Medulla oblongata (tissue), 1 donor: Measurements from ENCODE around the gene TCF12.
A peak's percentile ranks its signal among the peaks of the same experiment; 100 is the strongest.

Experiments used
- DNase-seq: peaks from one replicate; pipeline ENCODE4 v3.0.0-alpha.2; 2015; ENCODE audit errors: extremely low spot score

Gene TCF12

GRCh38 chr15:57167821-57168395, 249.5 kb downstream of the TCF12 start:
- DNase-seq, result no peak

GRCh38 chr15:57169643-57170042, 251.2 kb downstream of the TCF12 start:
- no peak for DNase-seq

DNA sequence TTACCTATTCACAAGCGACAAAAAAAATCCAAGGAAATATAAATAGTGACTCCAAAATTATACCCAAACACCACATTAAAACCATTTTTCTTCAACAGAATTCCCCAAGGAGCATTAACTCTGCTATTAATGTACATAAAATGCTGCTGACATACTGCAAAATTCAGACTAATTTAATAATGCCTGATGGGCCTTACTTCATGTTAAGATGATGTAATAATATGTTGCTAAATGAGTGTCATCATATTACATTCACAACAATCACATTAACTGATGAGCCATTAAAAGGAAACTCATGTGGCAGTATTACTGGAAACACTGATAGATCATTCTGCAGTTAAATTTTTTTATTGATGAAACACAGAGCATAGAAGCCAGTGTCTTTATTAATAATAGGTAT, 253.0 kb downstream of the TCF12 start:
- no peak for DNase-seq

DNA sequence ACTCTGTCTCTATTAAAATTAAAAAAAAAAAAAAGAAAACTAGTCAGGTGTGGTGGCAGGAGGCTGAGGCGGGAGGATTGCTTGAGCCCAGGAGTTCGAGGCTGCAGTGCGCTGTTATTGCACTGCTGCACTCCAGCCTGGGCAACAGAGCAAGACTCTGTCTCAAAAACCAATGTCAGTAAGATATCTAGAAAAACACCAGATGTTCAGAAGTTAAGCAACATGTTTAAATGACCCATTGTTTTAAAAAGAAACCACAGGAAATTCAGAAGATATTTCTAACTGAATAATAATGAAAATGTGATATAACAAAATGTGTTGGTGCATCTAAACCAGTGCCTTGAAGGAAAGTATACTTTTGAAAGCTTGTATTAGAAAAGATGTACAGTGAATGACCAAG, 254.5 kb downstream of the TCF12 start:
- no peak for DNase-seq

GRCh38 chr15:57183041-57183440, 264.6 kb downstream of the TCF12 start:
- no peak for DNase-seq

- DNase-seq, result no peak
Measured at GRCh38 chr15:57183614-57184344, 265.3 kb downstream of the TCF12 start.

- DNase-seq, result no peak
Measured at GRCh38 chr15:57184502-57184901, 266.1 kb downstream of the TCF12 start.

DNA sequence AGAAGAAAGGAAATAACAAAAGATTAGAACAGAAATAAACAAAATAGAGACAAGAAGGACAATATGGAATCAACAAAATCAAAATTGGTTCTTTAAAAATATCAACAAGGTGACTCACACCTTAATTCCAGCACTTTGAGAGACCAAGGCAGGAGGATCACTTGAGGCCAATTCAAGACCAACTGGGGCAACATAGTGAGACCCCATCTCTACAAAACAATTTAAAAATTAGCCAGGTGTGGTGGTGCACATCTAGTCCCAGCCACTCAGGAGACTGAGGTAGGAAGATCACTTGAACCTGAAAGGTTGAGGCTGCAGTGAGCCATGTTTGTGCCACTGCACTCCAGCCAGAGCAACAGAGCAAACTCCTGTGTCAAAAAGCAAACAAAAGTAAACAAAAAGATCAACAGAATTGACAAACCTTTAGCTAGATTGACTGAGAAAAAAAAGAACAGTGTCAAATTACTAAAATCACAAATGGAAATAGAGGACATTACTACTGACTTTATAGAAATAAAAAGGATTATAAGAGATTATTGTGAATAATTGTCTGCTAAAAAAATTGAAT, 267.1 kb downstream of the TCF12 start:
- no peak for DNase-seq

- DNase-seq, result no peak
Measured at GRCh38 chr15:57189466-57189865, 271.0 kb downstream of the TCF12 start.

DNA sequence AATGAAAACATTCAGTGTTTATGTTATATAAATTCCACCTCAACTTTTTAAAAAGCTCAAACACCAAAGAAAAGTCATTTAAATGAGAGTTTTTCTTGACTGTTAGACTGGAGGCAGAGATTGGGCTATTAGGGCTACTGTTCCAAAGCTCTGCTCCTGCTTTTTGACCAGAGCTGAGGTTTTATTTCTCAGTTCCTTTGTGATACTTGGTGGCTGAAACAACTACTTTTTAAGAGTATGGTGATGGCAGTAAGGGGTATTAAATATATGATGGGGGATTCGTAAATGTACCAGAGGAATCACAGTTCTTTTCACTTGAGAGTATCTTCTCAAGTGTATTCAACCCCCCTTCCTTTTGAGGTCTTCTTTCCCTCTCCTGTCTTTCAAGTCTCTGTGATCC, 271.8 kb downstream of the TCF12 start:
- DNase-seq, result no peak

- no peak for DNase-seq
Measured at GRCh38 chr15:57193161-57193560, 274.7 kb downstream of the TCF12 start.

- no peak for DNase-seq
Measured at GRCh38 chr15:57195326-57195725, 276.9 kb downstream of the TCF12 start.

GRCh38 chr15:57196865-57197264, 278.4 kb downstream of the TCF12 start:
- no peak for DNase-seq

DNA sequence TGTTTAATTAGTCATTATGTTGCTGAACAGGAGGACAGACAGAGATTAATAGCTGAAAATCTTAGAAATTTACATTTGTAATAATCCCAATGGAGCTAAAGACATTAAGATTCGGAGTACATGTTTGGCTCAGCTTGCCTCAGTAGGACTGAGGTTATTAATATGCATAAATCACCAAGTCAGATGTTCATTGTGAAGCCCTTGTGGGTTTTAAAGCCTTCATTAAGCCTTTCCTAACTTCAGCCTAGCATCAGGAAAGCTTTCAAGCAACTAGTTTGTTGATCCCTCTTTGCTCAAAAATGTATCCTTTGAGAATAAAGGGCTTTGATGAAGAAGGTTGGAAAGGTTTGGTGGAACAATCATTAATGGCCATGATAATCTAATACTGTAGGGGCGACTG, 279.7 kb downstream of the TCF12 start:
- no peak for DNase-seq

GRCh38 chr15:57198654-57199291, 280.3 kb downstream of the TCF12 start:
- no peak for DNase-seq

- DNase-seq, result no peak
Measured at GRCh38 chr15:57201578-57201977, 283.1 kb downstream of the TCF12 start.

DNA sequence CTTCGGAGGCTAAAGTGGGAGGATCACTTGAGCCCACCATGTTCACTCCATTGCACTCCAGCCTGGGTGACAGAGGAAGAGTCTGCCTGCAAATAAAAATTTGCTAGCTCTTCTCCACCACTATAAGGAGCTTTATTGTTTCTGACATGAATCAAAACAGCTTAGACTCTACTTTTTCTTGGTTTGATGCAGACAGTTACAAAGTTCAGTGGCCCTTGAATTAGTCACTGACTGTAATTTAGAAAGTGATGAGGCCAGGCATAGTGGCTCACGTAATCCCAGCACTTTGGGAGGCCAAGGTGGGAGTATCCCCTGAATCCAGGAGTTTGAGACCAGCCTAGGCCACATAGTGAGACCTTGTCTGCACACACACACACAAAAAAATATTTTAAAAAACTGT, 285.5 kb downstream of the TCF12 start:
- no peak for DNase-seq

DNA sequence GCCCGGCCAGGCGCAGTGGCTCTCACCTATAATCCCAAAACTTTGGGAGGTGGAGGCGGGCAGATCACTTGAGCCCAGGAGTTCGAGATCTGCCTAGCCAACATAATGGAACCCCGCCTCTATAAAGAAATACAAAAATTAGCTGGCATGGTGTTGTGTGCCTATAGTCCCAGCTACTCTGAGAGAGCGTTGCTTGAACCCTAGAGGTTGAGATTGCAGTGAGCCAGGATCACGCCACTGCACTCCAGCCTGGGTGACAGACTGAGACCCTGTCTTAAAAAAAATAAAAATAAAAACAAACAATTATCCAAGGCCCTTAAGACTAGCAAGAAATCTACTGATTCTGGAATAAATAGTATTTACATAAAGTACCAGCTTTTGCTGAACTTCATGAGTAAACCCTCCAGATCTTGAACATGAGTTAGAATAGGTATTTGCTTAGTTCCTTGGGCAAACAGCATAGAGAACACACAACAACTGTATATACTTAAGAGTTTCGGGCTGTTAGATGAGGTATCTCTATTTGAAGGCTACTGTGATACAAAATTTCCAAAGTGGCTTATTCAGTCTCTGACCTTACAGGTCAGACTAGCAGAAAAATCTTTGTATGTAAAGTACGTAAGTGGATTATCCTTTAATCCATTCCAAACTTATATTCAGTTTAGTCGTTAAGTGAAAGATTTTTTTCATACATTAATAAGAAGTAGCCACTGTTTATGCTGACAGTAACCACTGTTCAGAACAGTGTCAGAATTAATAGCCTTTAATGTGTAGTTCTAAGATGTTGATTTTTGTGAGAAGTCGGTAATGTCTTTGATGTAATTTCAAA, 286.8 kb downstream of the TCF12 start:
- DNase-seq, result no peak

GRCh38 chr15:57205996-57206395, 287.6 kb downstream of the TCF12 start:
- no peak for DNase-seq

DNA sequence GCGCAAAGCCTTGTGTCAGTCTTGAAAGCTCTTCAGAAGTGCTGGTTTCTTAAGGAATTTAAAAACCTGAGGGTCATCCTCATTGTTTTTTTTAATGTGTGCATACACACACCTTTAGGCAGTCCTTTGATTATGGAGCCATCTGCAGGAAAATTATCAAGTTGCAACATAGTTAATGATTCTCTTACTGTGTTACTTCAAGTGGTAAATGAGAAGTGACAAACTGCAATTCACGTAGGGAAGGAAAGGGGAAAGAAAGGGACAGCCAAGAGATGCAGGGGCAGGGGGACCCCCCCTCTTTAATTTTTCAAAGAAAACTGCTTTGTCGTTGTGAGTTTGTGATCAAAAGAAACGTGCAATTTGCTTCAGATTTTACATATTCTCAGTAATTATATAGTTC, 295.4 kb downstream of the TCF12 start:
- DNase-seq, result peak; percentile 70

GRCh38 chr15:57215326-57215725, 296.9 kb downstream of the TCF12 start:
- DNase-seq, result no peak

DNA sequence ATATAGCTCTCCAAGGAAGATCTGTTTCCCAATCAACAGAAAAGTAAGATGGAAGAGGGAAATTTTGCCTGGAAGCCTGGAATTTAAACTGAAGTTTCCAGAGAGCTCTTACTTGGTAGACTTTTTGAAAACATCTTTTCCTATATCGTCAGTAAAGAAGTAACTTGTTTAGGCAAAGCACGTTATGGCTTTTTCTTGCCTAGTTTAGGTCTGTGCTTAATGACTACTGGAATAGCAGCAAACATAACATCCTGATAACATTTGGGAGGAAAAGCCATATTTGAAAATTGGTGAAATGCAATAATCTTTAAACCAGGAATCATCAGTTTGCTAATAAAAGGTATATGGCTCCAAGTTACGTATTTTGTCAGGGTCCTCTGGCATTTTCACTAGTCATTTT, 297.4 kb downstream of the TCF12 start:
- no peak for DNase-seq
